Measurements from ENCODE around the gene ELP5.

Gene ELP5

DNA sequence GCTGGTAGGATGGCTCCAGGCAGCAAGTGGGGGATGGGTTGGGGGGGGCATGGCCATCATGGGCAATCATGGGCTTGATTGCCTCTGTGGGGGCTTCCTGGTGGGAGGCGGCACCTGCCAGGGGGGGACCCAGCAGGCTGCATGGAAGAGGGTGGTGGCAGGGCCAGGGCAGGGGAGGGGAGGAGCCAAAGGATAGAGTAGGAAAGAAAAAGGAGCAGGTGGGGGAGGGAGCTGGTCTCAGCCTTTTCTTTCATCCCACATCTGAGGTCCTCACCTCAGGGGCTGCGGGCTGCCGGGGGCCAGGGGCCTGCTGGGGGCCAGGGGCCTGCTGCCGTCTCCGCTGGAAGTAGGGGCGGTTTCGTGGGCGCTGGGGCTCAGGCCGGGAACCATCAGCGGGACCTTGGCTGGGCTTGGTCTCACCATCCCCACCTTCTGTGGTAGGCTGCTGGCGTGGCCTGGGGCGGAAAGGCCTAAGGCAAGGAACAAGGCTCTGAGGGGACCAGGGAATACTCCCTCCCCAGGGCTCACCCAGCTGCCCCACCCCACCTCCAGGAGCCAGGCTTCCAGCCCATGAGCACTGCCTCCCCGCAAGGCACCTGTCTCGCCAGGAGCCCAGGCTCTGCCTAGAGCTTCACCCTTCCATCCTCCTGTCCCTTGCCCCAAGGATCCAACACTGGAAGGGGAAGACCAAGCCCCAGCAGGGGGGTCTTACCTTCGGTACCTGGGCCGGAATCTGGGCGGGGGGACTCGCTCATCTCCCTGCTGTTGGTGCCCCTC lies 37.4 kb downstream of the ELP5 start:
- no peaks in the 10 kb centered on the region for H3K36me3 ChIP-seq (ENCODE audit: control insufficient read depth, insufficient read depth, low read length)
- peaks cover 2% of the 10 kb centered on the region; the same call in 1 of the 2 replicates for H3K27me3 ChIP-seq (replicated peaks; ENCODE audit: control insufficient read depth, insufficient read depth, low read length)
- no peak for DNase-seq (ENCODE audit: extremely low read depth, insufficient read length)
- no peak overlapping the region for H3K4me3 ChIP-seq (replicated peaks; ENCODE audit: low read depth, low read length)
- TF ChIP-seq, protein P1, sequence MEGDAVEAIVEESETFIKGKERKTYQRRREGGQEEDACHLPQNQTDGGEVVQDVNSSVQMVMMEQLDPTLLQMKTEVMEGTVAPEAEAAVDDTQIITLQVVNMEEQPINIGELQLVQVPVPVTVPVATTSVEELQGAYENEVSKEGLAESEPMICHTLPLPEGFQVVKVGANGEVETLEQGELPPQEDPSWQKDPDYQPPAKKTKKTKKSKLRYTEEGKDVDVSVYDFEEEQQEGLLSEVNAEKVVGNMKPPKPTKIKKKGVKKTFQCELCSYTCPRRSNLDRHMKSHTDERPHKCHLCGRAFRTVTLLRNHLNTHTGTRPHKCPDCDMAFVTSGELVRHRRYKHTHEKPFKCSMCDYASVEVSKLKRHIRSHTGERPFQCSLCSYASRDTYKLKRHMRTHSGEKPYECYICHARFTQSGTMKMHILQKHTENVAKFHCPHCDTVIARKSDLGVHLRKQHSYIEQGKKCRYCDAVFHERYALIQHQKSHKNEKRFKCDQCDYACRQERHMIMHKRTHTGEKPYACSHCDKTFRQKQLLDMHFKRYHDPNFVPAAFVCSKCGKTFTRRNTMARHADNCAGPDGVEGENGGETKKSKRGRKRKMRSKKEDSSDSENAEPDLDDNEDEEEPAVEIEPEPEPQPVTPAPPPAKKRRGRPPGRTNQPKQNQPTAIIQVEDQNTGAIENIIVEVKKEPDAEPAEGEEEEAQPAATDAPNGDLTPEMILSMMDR (IDR thresholded peaks at IDR 0.05; ENCODE audit: insufficient read depth, low read length, poor library complexity, severe bottlenecking) = no peak

DNA sequence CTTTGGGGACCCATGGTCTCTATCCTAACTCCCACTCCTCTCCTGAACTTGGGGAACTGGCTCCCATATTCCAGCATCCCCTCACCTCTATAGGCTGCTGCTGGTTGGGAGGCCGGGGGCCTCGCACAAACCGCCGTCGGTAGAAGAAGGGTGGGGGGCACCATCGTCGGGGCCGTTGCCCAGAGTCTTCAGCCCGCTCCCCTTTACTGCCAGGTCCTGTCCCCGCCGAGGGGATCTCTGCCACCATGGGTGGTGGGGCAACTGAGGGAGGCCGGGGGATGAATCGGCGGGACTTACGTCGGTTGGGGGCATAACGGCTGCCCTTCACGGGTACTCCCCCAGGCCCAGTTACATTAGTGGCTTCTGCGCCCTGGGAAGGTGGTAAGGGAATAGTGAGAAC lies 38.2 kb downstream of the ELP5 start:
- H3K27me3 ChIP-seq (replicated peaks; ENCODE audit: control insufficient read depth, insufficient read depth, low read length) = peaks cover 2% of the 10 kb centered on the region; the same call in 1 of the 2 replicates

DNA sequence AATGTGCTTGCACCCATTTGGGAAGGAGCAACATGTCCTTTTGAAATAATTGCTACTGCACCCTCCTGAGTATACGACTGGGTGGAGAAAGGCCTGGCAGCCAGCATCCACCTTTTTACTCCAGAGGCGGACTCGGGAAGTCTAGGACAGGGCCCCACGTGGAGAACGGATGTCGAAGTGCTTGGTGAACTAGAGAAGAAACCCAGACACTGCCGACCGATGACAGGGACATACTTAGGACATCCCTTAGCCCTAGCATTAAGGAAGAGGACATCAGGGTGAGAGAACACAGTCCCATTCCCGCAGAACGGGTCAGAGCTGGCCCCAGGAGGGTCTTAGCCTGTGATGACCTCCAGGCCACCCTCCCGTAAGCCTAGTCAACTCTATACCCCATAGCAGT lies 38.7 kb downstream of the ELP5 start:
- Histone ChIP-seq H3K27me3 (replicated peaks; ENCODE audit: control insufficient read depth, insufficient read depth, low read length) (peaks cover 2% of the 10 kb centered on the region; the same call in 1 of the 2 replicates), H3K36me3 (ENCODE audit: control insufficient read depth, insufficient read depth, low read length) (no peaks in the 10 kb centered on the region), H3K4me3 (replicated peaks; ENCODE audit: low read depth, low read length) (no peak overlapping the region)
- TF ChIP-seq, protein P1 (IDR thresholded peaks at IDR 0.05; ENCODE audit: insufficient read depth, low read length, poor library complexity, severe bottlenecking) = no peak
- no peak for DNase-seq (ENCODE audit: extremely low read depth, insufficient read length)

More for the DNA sequence above, 38.2 kb downstream of the ELP5 start:
- TF ChIP-seq, protein P1 (IDR thresholded peaks at IDR 0.05; ENCODE audit: insufficient read depth, low read length, poor library complexity, severe bottlenecking) = no peak
- Histone ChIP-seq H3K36me3 (ENCODE audit: control insufficient read depth, insufficient read depth, low read length) (no peaks in the 10 kb centered on the region), H3K4me3 (replicated peaks; ENCODE audit: low read depth, low read length) (no peak overlapping the region)
- DNase-seq (ENCODE audit: extremely low read depth, insufficient read length) = no peak

DNA sequence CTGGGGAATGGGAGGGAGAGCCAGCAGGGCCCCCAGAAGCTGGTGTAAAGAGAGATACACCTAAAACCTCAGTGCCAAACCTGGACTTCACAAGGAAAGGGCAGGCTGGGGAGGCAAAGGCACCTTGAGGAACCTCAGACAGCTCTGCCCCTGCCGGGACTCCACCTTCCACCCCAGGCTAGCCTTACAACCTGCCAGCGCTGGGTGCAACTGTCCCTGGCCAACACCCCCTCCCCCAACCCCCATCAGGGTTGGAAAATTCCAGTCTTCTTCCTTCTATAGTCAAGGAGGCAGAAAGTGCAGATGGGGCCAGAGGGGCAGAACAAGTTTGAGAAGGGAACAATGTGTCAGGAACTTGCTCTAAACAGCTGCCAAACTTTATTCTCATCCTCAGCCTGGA lies 40.2 kb downstream of the ELP5 start:
- Histone ChIP-seq H3K4me3 (replicated peaks; ENCODE audit: low read depth, low read length) (no peak overlapping the region), H3K36me3 (ENCODE audit: control insufficient read depth, insufficient read depth, low read length) (no peaks in the 10 kb centered on the region), H3K27me3 (replicated peaks; ENCODE audit: control insufficient read depth, insufficient read depth, low read length) (peaks cover 2% of the 10 kb centered on the region; the same call in 1 of the 2 replicates)
- no peak for DNase-seq (ENCODE audit: extremely low read depth, insufficient read length)
- TF ChIP-seq, protein P1 (IDR thresholded peaks at IDR 0.05; ENCODE audit: insufficient read depth, low read length, poor library complexity, severe bottlenecking) = no peak

DNA sequence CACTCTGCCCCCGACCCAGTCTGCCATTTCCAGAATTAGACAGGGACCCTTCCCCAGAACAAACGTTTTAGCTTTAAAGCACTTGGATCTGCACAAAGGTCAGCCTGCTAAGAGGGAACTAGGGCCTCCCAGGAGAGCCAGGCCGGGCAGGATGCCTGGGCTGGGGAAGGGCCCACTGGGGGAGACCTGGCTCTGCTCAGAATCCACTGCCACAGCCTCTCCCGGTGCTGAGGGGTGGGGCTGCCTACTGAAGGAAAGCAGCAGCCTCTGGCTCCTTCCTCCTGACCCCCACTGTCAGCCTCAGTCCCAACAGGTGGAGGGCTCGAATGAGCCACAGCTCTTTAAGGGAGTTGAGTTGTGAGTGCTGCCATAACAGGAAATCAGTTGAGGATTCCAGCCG lies 40.7 kb downstream of the ELP5 start:
- TF ChIP-seq, protein P1 (IDR thresholded peaks at IDR 0.05; ENCODE audit: insufficient read depth, low read length, poor library complexity, severe bottlenecking) = no peak
- no peak for DNase-seq (ENCODE audit: extremely low read depth, insufficient read length)

More for the DNA sequence above, 40.7 kb downstream of the ELP5 start:
- Histone ChIP-seq H3K36me3 (ENCODE audit: control insufficient read depth, insufficient read depth, low read length) (no peaks in the 10 kb centered on the region), H3K27me3 (replicated peaks; ENCODE audit: control insufficient read depth, insufficient read depth, low read length) (peaks cover 2% of the 10 kb centered on the region; the same call in 1 of the 2 replicates), H3K4me3 (replicated peaks; ENCODE audit: low read depth, low read length) (no peak overlapping the region)

All from GM06990 (cell line).